Esophagus squamous epithelium (tissue), 5 donors: ENCODE measurements around the gene PEX7. TPM values are rescaled to one million over a fixed set of nuclear protein-coding genes. Genes with fewer than 3 reads are reported as not detected.
"Not testable (repeated sequence)": the region's sequence is repeated elsewhere in the genome, so short reads cannot be mapped to it uniquely, and the experiment has no call there.

ENCODE experiments used
- DNase-seq: peaks from one replicate; lab custom pipeline; 2025; lab: John Stamatoyannopoulos, UW
- H3K27ac ChIP-seq, 4 donors: fragments of 200-600 bp; sonication (generic); one replicate each; pipeline ENCODE4 v1.5.1; 2016 to 2019; ENCODE audit warnings: mild to moderate bottlenecking in 1 of 4
- H3K27me3 ChIP-seq, 4 donors: fragments of 200-600 bp; sonication (generic); 1 replicate in 3 of 4; 2 replicates in 1 of 4; pipeline versions ENCODE4 v1.5.1 to v1.6.0; 2017 to 2021; ENCODE audit warnings: antibody characterized with exemption in 1 of 4
- H3K36me3 ChIP-seq, 3 donors: fragments of 200-600 bp; sonication (generic); one replicate each; pipeline ENCODE4 v1.5.1; 2016 to 2019
- H3K4me1 ChIP-seq, 3 donors: fragments of 200-600 bp; sonication (generic); one replicate each; pipeline ENCODE4 v1.5.1; 2017 to 2019
- H3K4me3 ChIP-seq, 4 donors: fragments of 200-600 bp; sonication (generic); 1 replicate in 3 of 4; 2 replicates in 1 of 4; pipeline ENCODE4 v1.5.1; 2016 to 2019; ENCODE audit warnings: mild to moderate bottlenecking in 2 of 4, moderate library complexity in 1 of 4
- H3K9me3 ChIP-seq, 3 donors: fragments of 200-600 bp; sonication (generic); one replicate each; pipeline ENCODE4 v1.5.1; 2016 to 2019
- CTCF ChIP-seq, 6 experiments: fragments of 450-650 bp in 4 of 6; fragments of 200-600 bp in 2 of 6; sonication (generic) in 2 of 6; IDR thresholded peaks; one replicate each; pipeline ENCODE4 v1.5.1; 2016 to 2019; ENCODE audit warnings: antibody characterized with exemption in 6 of 6, mild to moderate bottlenecking in 4 of 6, moderate library complexity in 4 of 6
- POLR2A ChIP-seq, 4 donors: fragments of 450-650 bp; IDR thresholded peaks; one replicate each; pipeline ENCODE4 v1.6.1; 2017; ENCODE audit warnings: antibody characterized with exemption in 4 of 4, mild to moderate bottlenecking in 4 of 4, moderate library complexity in 3 of 4
- WGBS, 2 donors: methylation state at CpG; one replicate each; pipeline ENCODE4 v1.1.5; 2018; 5-methylcytosine and 5-hydroxymethylcytosine counted together
- intact Hi-C: fragments of 100-400 bp; cut with DNase I; formaldehyde crosslinking; loops from one replicate; pipeline ENCODE4 v1.15.0; 2022
- total RNA-seq, 4 donors: library from RNA; depleted of rRNA; stranded (reverse); fragments of >200 nt; gene quantifications; one replicate each; pipeline ENCODE4 v1.1.0, GENCODE V29; 2016
- donor health status: DM: yes; HTN: yes; CAD: no.

The PEX7 gene
- total RNA-seq, 4 donors from 2014 or later, result 5.4 to 14.2 (median 11.8) TPM

- WGBS, 2 donors, result 61 to 94% methylated on average over 3 of the region's 3 CpGs
Observed at GRCh38 chr6:136873748-136874147, 51.4 kb downstream of the PEX7 start.

GRCh38 chr6:136876469-136876868, 54.1 kb downstream of the PEX7 start:
- 95 to 100% methylated on average over 4 of the region's 4 CpGs for WGBS, 2 donors
- H3K27ac ChIP-seq, intact Hi-C loops, H3K4me1 ChIP-seq, H3K27me3 ChIP-seq, H3K4me3 ChIP-seq, DNase-seq: not testable (repeated sequence)
- Histone ChIP-seq H3K9me3 (peaks cover 7 to 23% (median 13%) of the 10 kb centered on the region in 3 donors), H3K36me3 (peaks cover 0 to 41% (median 4%) of the 10 kb centered on the region in 3 donors)

More at GRCh38 chr6:136873748-136874147, 51.4 kb downstream of the PEX7 start:
- TF ChIP-seq POLR2A (IDR thresholded peaks at IDR 0.05) (no peak), CTCF (IDR thresholded peaks at IDR 0.05) (no peak)
- H3K4me3 ChIP-seq, result no peak overlapping the region
- DNase-seq, result no peak
- H3K27ac ChIP-seq, result no peak overlapping the region
- H3K9me3 ChIP-seq, result peaks cover 7 to 23% (median 13%) of the 10 kb centered on the region in 3 donors
- H3K27me3 ChIP-seq, result no peaks in the 10 kb centered on the region
- H3K36me3 ChIP-seq, result peaks cover 0 to 53% (median 4%) of the 10 kb centered on the region in 3 donors
- intact Hi-C loops, result no loop called here
- no peaks in the 10 kb centered on the region for H3K4me1 ChIP-seq

GRCh38 chr6:136880748-136881460, 58.5 kb downstream of the PEX7 start:
- intact Hi-C loops, result no loop called here
- no peak overlapping the region for H3K4me3 ChIP-seq
- no peak for DNase-seq
- H3K27me3 ChIP-seq, result no peaks in the 10 kb centered on the region
- TF ChIP-seq POLR2A (IDR thresholded peaks at IDR 0.05), result no peak
- no peak for TF ChIP-seq CTCF (IDR thresholded peaks at IDR 0.05)
- peaks cover 0 to 7% (median 0%) of the 10 kb centered on the region in 3 donors for H3K36me3 ChIP-seq
- no peaks in the 10 kb centered on the region for H3K4me1 ChIP-seq
- no peaks in the 10 kb centered on the region for H3K9me3 ChIP-seq
- WGBS, 2 donors, result 68 to 94% methylated on average over 4 of the region's 4 CpGs
- no peak overlapping the region for H3K27ac ChIP-seq

GRCh38 chr6:136886091-136886490, 63.7 kb downstream of the PEX7 start:
- intact Hi-C loops, result no loop called here
- Histone ChIP-seq H3K4me3 (no peak overlapping the region), H3K36me3 (no peaks in the 10 kb centered on the region), H3K27me3 (no peaks in the 10 kb centered on the region), H3K27ac (no peak overlapping the region), H3K4me1 (peaks cover 0 to 9% (median 0%) of the 10 kb centered on the region in 3 donors), H3K9me3 (no peaks in the 10 kb centered on the region)
- TF ChIP-seq CTCF (IDR thresholded peaks at IDR 0.05), result no peak
- no peak for TF ChIP-seq POLR2A (IDR thresholded peaks at IDR 0.05)
- WGBS, 2 donors, result 65 to 71% methylated on average over 3 of the region's 3 CpGs
- no peak for DNase-seq

DNA sequence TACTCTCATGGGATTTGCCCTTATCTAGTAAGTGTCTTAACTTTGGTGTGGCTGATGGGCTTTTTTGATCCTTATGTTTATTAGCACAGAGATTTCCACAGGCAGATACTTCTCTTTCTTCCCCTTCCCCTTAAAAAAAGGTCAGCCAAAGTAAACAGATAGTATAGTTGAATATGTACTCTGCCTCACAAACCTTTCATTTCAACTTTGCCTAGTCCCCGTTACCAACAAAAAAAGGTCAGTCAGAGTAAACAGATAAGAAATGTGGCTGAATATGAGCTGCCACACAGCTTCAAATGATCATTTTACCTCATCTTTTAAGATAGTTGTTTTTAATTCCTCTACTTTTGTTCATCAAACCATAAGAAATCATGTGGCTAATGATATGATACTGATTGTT, 65.6 kb downstream of the PEX7 start:
- TF ChIP-seq POLR2A (IDR thresholded peaks at IDR 0.05), result no peak
- TF ChIP-seq CTCF (IDR thresholded peaks at IDR 0.05), result no peak
- Histone ChIP-seq H3K4me3 (no peak overlapping the region), H3K9me3 (no peaks in the 10 kb centered on the region), H3K36me3 (no peaks in the 10 kb centered on the region), H3K4me1 (peaks cover 0 to 9% (median 0%) of the 10 kb centered on the region in 3 donors), H3K27ac (no peak overlapping the region), H3K27me3 (no peaks in the 10 kb centered on the region)
- no peak for DNase-seq
- 58 to 79% methylated on average over 1 of the region's 1 CpG for WGBS, 2 donors
- intact Hi-C loops, result no loop called here
